C1 segment of cervical spinal cord (tissue), 14 donors: Measurements from ENCODE around the gene PAX7.
"Not testable (repeated sequence)": the region's sequence is repeated elsewhere in the genome, so short reads cannot be mapped to it uniquely, and the experiment has no call there.

Source experiments
- DNase-seq, 14 donors: peaks; one replicate each; lab custom pipeline; 2025; lab: John Stamatoyannopoulos, UW

Gene PAX7

GRCh38 chr1:18630511-18631495, at the start of gene PAX7:
Gene PAX7, plus strand, starts transcription at chr1:18630846. Its CDS starts 758 bp downstream, at chr1:18631604.
- DNase-seq = peak in 1 of 14 donors; percentile 19

- peak in 1 of 14 donors; percentile 51 for DNase-seq
These were observed 49.2 kb upstream of the PAX7 start for GRCh38 chr1:18581420-18581880.

GRCh38 chr1:18582890-18583289, 47.8 kb upstream of the PAX7 start:
- no peak for DNase-seq

GRCh38 chr1:18583326-18583941, 47.2 kb upstream of the PAX7 start:
- peak in 3 of 14 donors; percentile 10 to 63 (median 10) for DNase-seq

GRCh38 chr1:18586016-18586415, 44.6 kb upstream of the PAX7 start:
- DNase-seq = not testable (repeated sequence)

GRCh38 chr1:18588093-18588492, 42.6 kb upstream of the PAX7 start:
- no peak for DNase-seq

GRCh38 chr1:18592368-18592767, 38.3 kb upstream of the PAX7 start:
- DNase-seq = no peak

GRCh38 chr1:18597160-18598042, 33.2 kb upstream of the PAX7 start:
- DNase-seq = peak in 8 of 14 donors; percentile 6 to 62 (median 32)

GRCh38 chr1:18599086-18599485, 31.6 kb upstream of the PAX7 start:
- peak in 6 of 14 donors; percentile 6 to 72 (median 26) for DNase-seq

- no peak for DNase-seq
These were observed 30.9 kb upstream of the PAX7 start for GRCh38 chr1:18599704-18600103.

- no peak for DNase-seq
These were observed 28.0 kb upstream of the PAX7 start for GRCh38 chr1:18602533-18603211.

- no peak for DNase-seq
These were observed 27.3 kb upstream of the PAX7 start for GRCh38 chr1:18603212-18603852.

- DNase-seq = no peak
These were observed 24.0 kb upstream of the PAX7 start for GRCh38 chr1:18606443-18607288.

- no peak for DNase-seq
These were observed 23.3 kb upstream of the PAX7 start for GRCh38 chr1:18607289-18607760.

- DNase-seq = no peak
These were observed 22.1 kb upstream of the PAX7 start for GRCh38 chr1:18608534-18608933.

- no peak for DNase-seq
These were observed 19.3 kb upstream of the PAX7 start for GRCh38 chr1:18611311-18611710.

- no peak for DNase-seq
These were observed 18.6 kb upstream of the PAX7 start for GRCh38 chr1:18612073-18612472.

- DNase-seq = no peak
These were observed 16.4 kb upstream of the PAX7 start for GRCh38 chr1:18614069-18614735.
